HL-60 (cell line): ENCODE data around the gene ERBB4.

Source experiments
- DNase-seq, 2 experiments: peaks; one replicate each; pipeline ENCODE4 v3.0.0-alpha.2; 2010 to 2020; ENCODE audit warnings: low read depth in 1 of 2, low spot score in 1 of 2
- H3K27ac ChIP-seq: fragments of 250-450 bp; sonication (Bioruptor Pico); replicated peaks from 2 replicates; pipeline ENCODE4 v1.5.1; 2020; ENCODE audit warnings: mild to moderate bottlenecking, moderate library complexity
- H3K27me3 ChIP-seq: fragments of 250-450 bp; sonication (Bioruptor Pico); 2 replicates; pipeline ENCODE4 v1.5.1; 2021; ENCODE audit warnings: mild to moderate bottlenecking, moderate library complexity; ENCODE audit not compliant: insufficient read depth, poor library complexity, severe bottlenecking
- H3K4me3 ChIP-seq: replicated peaks from 2 replicates; pipeline ENCODE4 v1.5.1; 2011; ENCODE audit warnings: mild to moderate bottlenecking, control low read depth, low read length; ENCODE audit not compliant: insufficient read depth
- CTCF ChIP-seq: IDR thresholded peaks from one replicate; pipeline ENCODE4 v1.5.1; 2011; ENCODE audit warnings: low read length, control low read depth, inconsistent platforms; ENCODE audit not compliant: insufficient read depth
- GABPA ChIP-seq: IDR thresholded peaks from 2 replicates; pipeline ENCODE4 v1.6.1; 2012; ENCODE audit warnings: low read depth
- POLR2AphosphoS5 ChIP-seq: IDR thresholded peaks from 2 replicates; pipeline ENCODE4 v1.6.1; 2012; ENCODE audit warnings: low read depth
- REST ChIP-seq: IDR thresholded peaks from 2 replicates; pipeline ENCODE4 v1.6.1; 2012; ENCODE audit warnings: low read depth; ENCODE audit not compliant: insufficient replicate concordance
- SPI1 ChIP-seq: IDR thresholded peaks from 2 replicates; pipeline ENCODE4 v1.6.1; 2012; ENCODE audit warnings: low read depth, mild to moderate bottlenecking, borderline replicate concordance

ERBB4 gene

GRCh38 chr2:212208467-212208866, 330.1 kb downstream of the ERBB4 start:
- H3K27ac ChIP-seq, result no peak overlapping the region
- TF ChIP-seq CTCF, result no peak
- TF ChIP-seq GABPA, result no peak
- no peak for TF ChIP-seq SPI1
- TF ChIP-seq REST, result no peak
- no peak for TF ChIP-seq POLR2AphosphoS5
- H3K27me3 ChIP-seq, result no peaks in the 10 kb centered on the region

GRCh38 chr2:212197776-212198175, 340.8 kb downstream of the ERBB4 start:
- no peak overlapping the region for H3K4me3 ChIP-seq

More at GRCh38 chr2:212208467-212208866, 330.1 kb downstream of the ERBB4 start:
- DNase-seq, result no peak
- H3K4me3 ChIP-seq, result no peak overlapping the region

GRCh38 chr2:212195626-212196025, 343.0 kb downstream of the ERBB4 start:
- TF ChIP-seq POLR2AphosphoS5 (no peak), CTCF (no peak), SPI1 (no peak), GABPA (no peak), REST (no peak)
- DNase-seq, result no peak
- Histone ChIP-seq H3K4me3 (no peak overlapping the region), H3K27me3 (no peaks in the 10 kb centered on the region), H3K27ac (no peak overlapping the region)

More at GRCh38 chr2:212197776-212198175, 340.8 kb downstream of the ERBB4 start:
- H3K27me3 ChIP-seq, result no peaks in the 10 kb centered on the region
- no peak overlapping the region for H3K27ac ChIP-seq
- TF ChIP-seq REST (no peak), GABPA (no peak), SPI1 (no peak), POLR2AphosphoS5 (no peak), CTCF (no peak)
- DNase-seq, result no peak
